Measurements from ENCODE around the gene RNF141. TPM values are rescaled to one million over a fixed set of nuclear protein-coding genes. Genes with fewer than 3 reads are reported as not detected.
A peak's percentile ranks its signal among the peaks of the same experiment; 100 is the strongest.

Gene RNF141
- total and polyA plus RNA-seq, 7 experiments from 2014 or later, result 11.9 to 26.6 (median 17.3) TPM

- ATAC-seq, result no peak
- H3K4me3 Mint-ChIP-seq, result peak overlapping the region; percentile 86 to 93 (median 90)
- peaks cover 0 to 4% (median 0%) of the 10 kb centered on the region in 3 experiments for H3K36me3 ChIP-seq (ENCODE audit: control insufficient read depth in 2 of 3, insufficient read depth in 3 of 3, low read length in 3 of 3)
- H3K4me1 Mint-ChIP-seq, result peaks cover 8 to 34% (median 22%) of the 10 kb centered on the region in 7 donors
- peak overlapping the region; percentile 90 for H3K27ac ChIP-seq (ENCODE audit: low read depth, low read length)
- intact Hi-C loops (cut with micrococcal nuclease), result loop anchor here (1.0 to 10.0 kb wide), 19 partner anchors 15 to 1301 kb away; partner anchors contain the start of genes ADM (in 1 of the 2), CTR9 (in 1 of the 2), EIF4G2 (in 1 of the 2) and GALNT18 (in 1 of the 2)
- peaks cover 0 to 4% (median 0%) of the 10 kb centered on the region in 11 donors for H3K9me3 Mint-ChIP-seq
- no peaks in the 10 kb centered on the region for H3K27me3 ChIP-seq (ENCODE audit: control insufficient read depth in 2 of 2, insufficient read depth in 2 of 2, low read length in 2 of 2)
- CTCF ChIA-PET, result interaction anchor here (0.7 to 3.6 kb wide), 11 partner anchors 10 to 207 kb away, joined by 3 to 24 read pairs (median 3); no protein-coding TSS in a partner anchor
- POLR2A ChIA-PET, result interaction anchor here (0.9 to 2.8 kb wide), 7 partner anchors 10 to 267 kb away, joined by 3 to 15 read pairs (median 5); partner anchors contain the start of genes AMPD3, CTR9 and EIF4G2
- H3K4me3 ChIP-seq (ENCODE audit: low read length), result peak overlapping the region; percentile 81
- H3K36me3 Mint-ChIP-seq, result no peaks in the 10 kb centered on the region
- H3K27me3 Mint-ChIP-seq, result no peaks in the 10 kb centered on the region
- peaks cover 0 to 8% of the 10 kb centered on the region in 2 donors for H3K4me1 ChIP-seq (ENCODE audit: control insufficient read depth in 2 of 2, insufficient read depth in 2 of 2, low read length in 2 of 2)
- DNase-seq, result no peak
- H3K9me3 ChIP-seq (ENCODE audit: control insufficient read depth in 2 of 3, low read length in 3 of 3), result no peaks in the 10 kb centered on the region
- peak overlapping the region; percentile 68 to 95 (median 86) for H3K27ac Mint-ChIP-seq
Observed at GRCh38 chr11:10541561-10541930, 559 bp upstream of the RNF141 start.

GRCh38 chr11:10540546-10540914, 457 bp downstream of the RNF141 start:
- H3K27me3 Mint-ChIP-seq, result no peaks in the 10 kb centered on the region
- H3K36me3 Mint-ChIP-seq, result peaks cover 0 to 3% (median 0%) of the 10 kb centered on the region in 5 donors
- peak overlapping the region; percentile 86 to 93 (median 90) for H3K4me3 Mint-ChIP-seq
- peak; percentile 2 for ATAC-seq
- ChIA-PET CTCF (interaction anchor here (0.5 to 3.6 kb wide), 14 partner anchors 9 to 1353 kb away, joined by 3 to 24 read pairs (median 4); no protein-coding TSS in a partner anchor), POLR2A (interaction anchor here (0.7 to 2.8 kb wide), 11 partner anchors 9 to 268 kb away, joined by 3 to 15 read pairs (median 4); partner anchors contain the start of genes AMPD3, CTR9 and EIF4G2)
- intact Hi-C loops (cut with micrococcal nuclease), result loop anchor here (2.0 to 10.0 kb wide), 14 partner anchors 14 to 1302 kb away; partner anchors contain the start of genes ADM (in 1 of the 2), EIF4G2 (in 1 of the 2), GALNT18 (in 1 of the 2) and TMEM41B (in 1 of the 2)
- H3K36me3 ChIP-seq (ENCODE audit: control insufficient read depth in 2 of 3, insufficient read depth in 3 of 3, low read length in 3 of 3), result peaks cover 0 to 4% (median 0%) of the 10 kb centered on the region in 3 experiments
- H3K4me1 Mint-ChIP-seq, result peaks cover 10 to 40% (median 29%) of the 10 kb centered on the region in 7 donors
- peak overlapping the region; percentile 90 for H3K27ac ChIP-seq (ENCODE audit: low read depth, low read length)
- peaks cover 0 to 4% (median 0%) of the 10 kb centered on the region in 11 donors for H3K9me3 Mint-ChIP-seq
- peaks cover 0 to 8% of the 10 kb centered on the region in 2 donors for H3K4me1 ChIP-seq (ENCODE audit: control insufficient read depth in 2 of 2, insufficient read depth in 2 of 2, low read length in 2 of 2)
- no peaks in the 10 kb centered on the region for H3K9me3 ChIP-seq (ENCODE audit: control insufficient read depth in 2 of 3, low read length in 3 of 3)
- peak overlapping the region; percentile 68 to 95 (median 86) for H3K27ac Mint-ChIP-seq
- no peak for DNase-seq
- H3K27me3 ChIP-seq (ENCODE audit: control insufficient read depth in 2 of 2, insufficient read depth in 2 of 2, low read length in 2 of 2), result no peaks in the 10 kb centered on the region
- H3K4me3 ChIP-seq (ENCODE audit: low read length), result peak overlapping the region; percentile 81

GRCh38 chr11:10539339-10539738, 1.6 kb downstream of the RNF141 start:
- Histone ChIP-seq H3K36me3 (ENCODE audit: control insufficient read depth in 2 of 3, insufficient read depth in 3 of 3, low read length in 3 of 3) (peaks cover 0 to 4% (median 0%) of the 10 kb centered on the region in 3 experiments), H3K27me3 (ENCODE audit: control insufficient read depth in 2 of 2, insufficient read depth in 2 of 2, low read length in 2 of 2) (no peaks in the 10 kb centered on the region), H3K27ac (ENCODE audit: low read depth, low read length) (no peak overlapping the region), H3K9me3 (ENCODE audit: control insufficient read depth in 2 of 3, low read length in 3 of 3) (no peaks in the 10 kb centered on the region), H3K4me1 (ENCODE audit: control insufficient read depth in 2 of 2, insufficient read depth in 2 of 2, low read length in 2 of 2) (peaks cover 0 to 8% of the 10 kb centered on the region in 2 donors), H3K4me3 (ENCODE audit: low read length) (no peak overlapping the region)
- H3K4me3 Mint-ChIP-seq, result peak overlapping the region; percentile 65 to 93 (median 90)
- H3K36me3 Mint-ChIP-seq, result peaks cover 0 to 3% (median 0%) of the 10 kb centered on the region in 5 donors
- H3K27me3 Mint-ChIP-seq, result no peaks in the 10 kb centered on the region
- POLR2A ChIA-PET, result no interaction called here
- peak overlapping the region in 4 of 9 donors; percentile 63 to 88 (median 76) for H3K27ac Mint-ChIP-seq
- no peak for ATAC-seq
- DNase-seq, result no peak
- intact Hi-C loops (cut with micrococcal nuclease), result no loop called here
- CTCF ChIA-PET, result interaction anchor here (2.7 kb wide), 1 partner anchor 114 kb away, joined by 11 read pairs; no protein-coding TSS in a partner anchor
- H3K4me1 Mint-ChIP-seq, result peaks cover 10 to 48% (median 29%) of the 10 kb centered on the region in 7 donors
- peaks cover 0 to 2% (median 0%) of the 10 kb centered on the region in 11 donors for H3K9me3 Mint-ChIP-seq

- POLR2A ChIA-PET, result no interaction called here
Observed at GRCh38 chr11:10538924-10539323, 2.1 kb downstream of the RNF141 start.

GRCh38 chr11:10537600-10537999, 3.4 kb downstream of the RNF141 start:
- H3K27ac Mint-ChIP-seq, result no peak overlapping the region
- H3K4me1 ChIP-seq (ENCODE audit: control insufficient read depth in 2 of 2, insufficient read depth in 2 of 2, low read length in 2 of 2), result peaks cover 0 to 8% of the 10 kb centered on the region in 2 donors
- ATAC-seq, result no peak
- ChIA-PET CTCF (no interaction called here), POLR2A (no interaction called here)
- no peaks in the 10 kb centered on the region for H3K9me3 Mint-ChIP-seq
- no peak for DNase-seq
- no peaks in the 10 kb centered on the region for H3K27me3 ChIP-seq (ENCODE audit: control insufficient read depth in 2 of 2, insufficient read depth in 2 of 2, low read length in 2 of 2)
- H3K4me3 ChIP-seq (ENCODE audit: low read length), result no peak overlapping the region
- H3K27ac ChIP-seq (ENCODE audit: low read depth, low read length), result no peak overlapping the region
- H3K4me1 Mint-ChIP-seq, result peaks cover 10 to 48% (median 29%) of the 10 kb centered on the region in 7 donors
- H3K36me3 ChIP-seq (ENCODE audit: control insufficient read depth in 2 of 3, insufficient read depth in 3 of 3, low read length in 3 of 3), result peaks cover 0 to 8% (median 0%) of the 10 kb centered on the region in 3 experiments
- H3K36me3 Mint-ChIP-seq, result peaks cover 0 to 14% (median 9%) of the 10 kb centered on the region in 5 donors
- H3K4me3 Mint-ChIP-seq, result no peak overlapping the region
- intact Hi-C loops (cut with micrococcal nuclease), result no loop called here
- no peaks in the 10 kb centered on the region for H3K27me3 Mint-ChIP-seq
- no peaks in the 10 kb centered on the region for H3K9me3 ChIP-seq (ENCODE audit: control insufficient read depth in 2 of 3, low read length in 3 of 3)

More at GRCh38 chr11:10538924-10539323, 2.1 kb downstream of the RNF141 start:
- CTCF ChIA-PET, result interaction anchor here (0.7 kb wide), 1 partner anchor 27 kb away, joined by 3 read pairs; no protein-coding TSS in a partner anchor
- no peaks in the 10 kb centered on the region for H3K9me3 Mint-ChIP-seq
- intact Hi-C loops (cut with micrococcal nuclease), result no loop called here
- no peak for ATAC-seq
- H3K4me1 ChIP-seq (ENCODE audit: control insufficient read depth in 2 of 2, insufficient read depth in 2 of 2, low read length in 2 of 2), result peaks cover 0 to 8% of the 10 kb centered on the region in 2 donors
- H3K36me3 ChIP-seq (ENCODE audit: control insufficient read depth in 2 of 3, insufficient read depth in 3 of 3, low read length in 3 of 3), result peaks cover 0 to 4% (median 0%) of the 10 kb centered on the region in 3 experiments
- H3K27me3 ChIP-seq (ENCODE audit: control insufficient read depth in 2 of 2, insufficient read depth in 2 of 2, low read length in 2 of 2), result no peaks in the 10 kb centered on the region
- H3K27ac Mint-ChIP-seq, result no peak overlapping the region
- H3K4me3 ChIP-seq (ENCODE audit: low read length), result no peak overlapping the region
- peaks cover 10 to 48% (median 29%) of the 10 kb centered on the region in 7 donors for H3K4me1 Mint-ChIP-seq
- H3K27me3 Mint-ChIP-seq, result no peaks in the 10 kb centered on the region
- peaks cover 0 to 4% (median under 1%) of the 10 kb centered on the region in 5 donors for H3K36me3 Mint-ChIP-seq
- no peak overlapping the region for H3K27ac ChIP-seq (ENCODE audit: low read depth, low read length)
- no peak overlapping the region for H3K4me3 Mint-ChIP-seq
- no peaks in the 10 kb centered on the region for H3K9me3 ChIP-seq (ENCODE audit: control insufficient read depth in 2 of 3, low read length in 3 of 3)
- DNase-seq, result no peak

GRCh38 chr11:10534316-10534715, 6.7 kb downstream of the RNF141 start:
- Histone ChIP-seq H3K27me3 (ENCODE audit: control insufficient read depth in 2 of 2, insufficient read depth in 2 of 2, low read length in 2 of 2) (no peaks in the 10 kb centered on the region), H3K36me3 (ENCODE audit: control insufficient read depth in 2 of 3, insufficient read depth in 3 of 3, low read length in 3 of 3) (peaks cover 0 to 21% (median 0%) of the 10 kb centered on the region in 3 experiments), H3K4me3 (ENCODE audit: low read length) (no peak overlapping the region), H3K9me3 (ENCODE audit: control insufficient read depth in 2 of 3, low read length in 3 of 3) (no peaks in the 10 kb centered on the region), H3K27ac (ENCODE audit: low read depth, low read length) (no peak overlapping the region), H3K4me1 (ENCODE audit: control insufficient read depth in 2 of 2, insufficient read depth in 2 of 2, low read length in 2 of 2) (no peaks in the 10 kb centered on the region)
- ChIA-PET POLR2A (no interaction called here), CTCF (interaction anchor here (0.7 to 1.2 kb wide), 4 partner anchors 83 to 1283 kb away, joined by 3 to 5 read pairs (median 4); no protein-coding TSS in a partner anchor)
- peaks cover 2 to 29% (median 12%) of the 10 kb centered on the region in 7 donors for H3K4me1 Mint-ChIP-seq
- H3K36me3 Mint-ChIP-seq, result peaks cover 3 to 31% (median 23%) of the 10 kb centered on the region in 5 donors
- no peak overlapping the region for H3K27ac Mint-ChIP-seq
- no peaks in the 10 kb centered on the region for H3K27me3 Mint-ChIP-seq
- H3K9me3 Mint-ChIP-seq, result no peaks in the 10 kb centered on the region
- H3K4me3 Mint-ChIP-seq, result no peak overlapping the region
- no peak for DNase-seq
- ATAC-seq, result no peak
- intact Hi-C loops (cut with micrococcal nuclease), result no loop called here
